AG08395 (cell line): ENCODE data around the gene CDH26.

Source experiments
- DNase-seq: peaks from one replicate; pipeline ENCODE4 v3.0.0; 2012; ENCODE audit warnings: mixed read lengths, low spot score

The CDH26 gene

DNA sequence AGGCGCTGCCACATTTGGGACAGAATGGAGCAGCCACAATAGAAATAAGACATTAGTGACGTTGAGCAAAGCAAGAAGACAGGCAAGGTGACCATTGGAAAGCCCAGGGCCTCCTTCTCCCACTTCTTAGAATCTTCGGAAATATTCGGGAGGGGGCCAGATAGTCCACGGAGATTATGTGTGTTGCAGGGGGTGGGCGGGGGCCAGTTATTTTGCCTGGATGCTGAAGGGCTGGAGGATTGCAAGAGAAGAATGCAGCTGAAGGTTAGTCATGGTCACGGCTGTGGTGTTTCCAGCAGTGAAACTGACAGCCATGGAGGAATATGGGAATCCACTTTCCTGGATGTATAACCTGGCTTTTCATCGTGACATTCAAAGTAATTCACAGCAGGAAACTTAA, 88.6 kb downstream of the CDH26 start:
- DNase-seq, result no peak

DNA sequence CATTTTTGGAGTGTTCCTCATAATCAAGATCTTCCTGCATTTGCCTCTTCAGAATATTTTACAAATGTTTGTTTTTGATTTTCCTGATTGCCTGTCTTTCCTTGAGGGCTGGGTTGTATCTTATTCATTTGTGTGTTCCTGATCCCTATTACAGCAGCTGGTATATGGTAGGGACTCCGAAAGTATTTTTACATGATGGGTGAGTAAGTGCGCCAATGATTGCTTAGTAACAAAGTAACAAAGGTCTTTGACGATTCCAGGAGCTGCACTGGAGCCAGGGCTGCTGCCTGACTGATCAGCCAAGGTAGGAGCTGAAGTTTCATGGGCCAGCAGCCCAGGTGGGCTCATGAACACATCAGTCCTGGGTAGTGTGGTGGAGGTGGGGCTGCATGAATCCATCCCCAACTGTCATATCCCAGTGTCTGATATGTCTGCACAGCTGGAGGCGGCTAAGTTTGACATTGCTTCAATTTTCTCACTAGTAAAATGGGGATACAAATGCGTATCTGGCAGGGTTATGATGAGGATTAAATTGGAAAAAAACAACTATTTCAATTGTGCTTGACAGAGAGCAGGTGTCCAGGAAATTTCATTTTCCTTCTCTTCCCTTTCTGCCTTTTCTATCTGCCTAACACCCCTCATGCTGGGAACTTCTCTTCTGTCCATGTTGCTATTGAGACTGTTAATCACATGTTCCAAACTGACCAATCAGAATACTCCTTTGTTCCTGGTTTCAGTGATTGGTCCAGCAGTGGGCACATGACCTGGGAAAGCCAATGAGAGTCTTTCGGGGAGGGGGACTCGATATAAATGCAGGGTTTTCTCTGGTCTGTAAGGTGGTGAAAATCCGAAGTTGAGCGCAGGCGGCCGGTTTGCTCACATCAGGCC, 90.7 kb downstream of the CDH26 start:
- no peak for DNase-seq

GRCh38 chr20:60049601-60050000, 91.4 kb downstream of the CDH26 start:
- DNase-seq, result no peak

GRCh38 chr20:60050193-60050947, 92.1 kb downstream of the CDH26 start:
- no peak for DNase-seq

GRCh38 chr20:60051911-60052310, 93.7 kb downstream of the CDH26 start:
- no peak for DNase-seq

GRCh38 chr20:60052322-60052721, 94.1 kb downstream of the CDH26 start:
- DNase-seq, result no peak

- DNase-seq, result no peak
Measured at GRCh38 chr20:60053125-60053817, 95.0 kb downstream of the CDH26 start.

GRCh38 chr20:60053818-60054190, 95.6 kb downstream of the CDH26 start:
- no peak for DNase-seq

GRCh38 chr20:60054716-60055634, 96.8 kb downstream of the CDH26 start:
- no peak for DNase-seq

- no peak for DNase-seq
Measured at GRCh38 chr20:60055740-60056139, 97.5 kb downstream of the CDH26 start.

DNA sequence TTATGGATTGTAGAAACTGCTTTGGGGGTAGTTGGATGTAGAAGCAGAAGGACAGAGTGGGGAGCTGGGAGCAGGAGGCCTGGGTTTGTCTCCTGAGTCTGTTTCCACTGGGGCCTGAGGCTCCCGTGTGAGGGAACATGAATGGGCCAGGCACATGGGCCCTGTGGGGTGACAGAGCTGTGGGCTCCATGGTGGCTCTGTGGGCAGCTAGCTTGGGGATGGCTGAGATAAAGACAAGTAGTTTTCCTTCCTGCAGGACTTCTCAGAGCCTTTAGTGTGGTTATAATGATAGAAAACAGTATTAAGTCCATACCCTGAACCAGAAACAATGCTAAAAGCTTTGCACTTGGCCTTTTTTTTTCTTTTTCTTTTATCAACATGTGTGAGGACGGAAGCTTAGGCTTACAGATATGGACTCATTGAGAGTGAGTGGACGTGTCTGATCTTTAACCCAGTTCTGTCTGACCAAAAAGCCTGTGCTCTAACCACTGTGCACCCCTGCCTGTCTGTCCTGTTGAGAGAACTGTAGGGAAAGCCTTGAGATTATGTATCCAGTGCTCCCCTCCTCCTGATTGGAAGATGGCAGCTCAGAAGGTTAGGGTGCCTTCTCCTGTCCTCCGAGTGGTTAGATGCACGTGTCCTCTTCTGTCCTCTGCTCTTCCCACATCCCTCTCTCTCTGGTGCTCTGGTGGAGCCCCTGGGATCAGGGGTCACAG, 98.3 kb downstream of the CDH26 start:
- no peak for DNase-seq

DNA sequence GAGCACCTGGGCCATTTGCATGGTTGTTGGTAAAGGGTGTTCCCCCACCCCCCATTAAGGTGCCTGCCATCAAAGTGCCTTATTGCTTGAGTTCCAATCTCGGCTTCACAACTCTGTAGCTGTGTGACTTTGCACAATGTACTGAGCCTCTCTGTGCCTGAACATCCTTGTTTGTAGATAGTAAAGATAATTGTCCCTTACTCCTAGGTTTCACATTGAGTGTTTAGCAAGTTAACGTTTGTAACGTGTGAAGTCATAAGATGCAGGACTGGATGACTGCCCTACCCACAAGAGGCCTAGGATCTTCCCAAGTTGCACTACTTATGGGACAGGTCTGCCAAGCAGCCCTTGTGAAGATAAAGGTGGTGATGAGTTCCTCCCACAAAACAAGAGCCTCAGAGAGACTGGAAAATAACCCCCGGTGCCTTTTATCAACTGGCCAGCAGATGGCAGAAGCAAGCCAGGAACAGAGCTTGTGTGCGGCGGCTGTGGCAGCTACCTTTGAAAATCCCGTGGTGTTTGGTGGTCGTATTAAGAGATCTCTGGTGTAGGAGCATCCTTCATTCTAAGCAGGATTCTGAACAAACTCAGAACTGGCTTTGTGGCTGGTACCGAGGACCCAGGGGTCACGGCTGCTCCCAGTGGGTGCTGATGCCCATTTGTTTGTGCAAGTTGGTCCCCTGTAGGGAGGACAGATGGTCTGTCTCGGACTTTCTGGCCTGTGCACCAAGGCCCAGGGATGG, 99.1 kb downstream of the CDH26 start:
- peak; percentile 77 for DNase-seq

GRCh38 chr20:60057866-60058807, 99.9 kb downstream of the CDH26 start:
- DNase-seq, result no peak

DNA sequence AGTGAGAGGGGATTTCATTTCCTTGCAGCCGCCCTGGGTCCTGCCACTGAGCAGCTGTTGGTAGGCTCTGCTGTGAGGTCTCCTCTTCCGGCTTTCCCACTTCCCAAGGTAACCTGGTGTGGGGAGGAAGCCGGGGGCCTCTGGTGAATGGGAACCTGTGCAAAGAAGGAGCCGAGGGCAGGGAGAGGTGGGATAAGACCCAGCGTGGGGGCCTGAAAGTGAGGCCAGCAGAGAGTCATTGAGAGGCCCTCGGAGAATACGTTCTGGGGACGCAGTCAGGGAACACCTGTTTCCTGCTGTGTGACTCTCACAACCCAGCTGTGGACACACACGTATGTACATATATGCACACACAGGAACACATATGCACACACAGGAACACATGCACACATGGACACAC, 100.7 kb downstream of the CDH26 start:
- no peak for DNase-seq

GRCh38 chr20:60060006-60060557, 101.9 kb downstream of the CDH26 start:
- no peak for DNase-seq

DNA sequence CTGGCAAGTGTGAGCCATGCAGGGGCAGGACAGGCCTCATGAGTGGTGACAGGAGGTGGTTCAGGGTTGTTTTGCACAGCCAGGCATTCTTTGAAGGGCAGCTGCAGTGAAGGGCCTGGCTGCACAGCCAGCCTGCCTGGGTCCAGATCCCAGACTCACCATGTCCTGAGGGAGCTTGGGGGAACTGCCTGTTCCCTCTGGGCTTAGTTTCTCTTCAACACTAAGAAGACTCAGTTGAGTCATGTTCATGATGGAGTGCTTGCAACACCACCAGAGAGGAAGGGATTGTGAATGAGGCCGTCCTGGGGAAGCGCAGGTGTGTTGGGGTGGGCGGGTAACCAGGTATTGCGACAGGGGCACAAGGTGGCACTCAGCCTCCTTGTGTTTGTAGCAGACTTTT, 102.4 kb downstream of the CDH26 start:
- DNase-seq, result no peak

DNA sequence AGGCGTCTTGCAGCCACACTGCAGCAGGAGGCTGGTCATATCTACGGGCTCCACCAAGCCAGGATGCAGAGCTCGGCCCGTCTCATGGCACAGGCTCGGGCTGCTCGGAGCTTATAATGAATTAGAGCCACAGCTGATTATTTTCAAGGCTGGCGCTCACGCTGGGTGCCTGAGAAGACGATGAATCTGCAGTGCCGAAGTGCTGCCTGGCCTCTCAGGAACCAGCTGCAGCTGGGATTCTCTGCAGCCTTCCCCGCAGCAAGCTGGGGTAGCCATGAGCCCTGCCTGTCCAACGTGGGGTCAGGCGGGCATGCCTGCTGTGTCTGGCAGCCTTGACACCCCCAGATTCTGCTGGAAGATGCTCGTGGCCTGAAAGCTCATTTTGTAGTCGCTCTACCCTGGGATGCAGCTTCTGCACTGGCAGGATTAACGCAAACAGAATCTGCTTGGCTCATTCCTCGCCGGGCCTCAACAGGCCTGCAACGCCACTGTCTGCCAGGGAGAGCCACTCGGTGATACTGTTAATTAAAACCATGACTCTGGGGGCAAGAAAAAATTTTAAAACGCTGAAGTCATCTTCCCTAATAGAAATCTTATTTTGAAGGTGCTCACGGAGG, 104.3 kb downstream of the CDH26 start:
- peak; percentile 86 for DNase-seq

- peak; percentile 95 for DNase-seq
Measured at GRCh38 chr20:60063048-60063451, 104.8 kb downstream of the CDH26 start.
